Measurements from ENCODE around the gene RPS6KA3. TPM values are rescaled to one million over a fixed set of nuclear protein-coding genes. Genes with fewer than 3 reads are reported as not detected.

Gene RPS6KA3
- total and polyA plus RNA-seq, 2 of the 8 experiments (the other 6 are each of a cell fraction or from before 2014, with no cell fraction given), result 7.1 to 13.0 TPM

GRCh38 chrX:20280938-20281337, 14.2 kb upstream of the RPS6KA3 start:
- 90% methylated on average over 4 of the region's 4 CpGs; no CpG with 5 or more reads in 1 of the 2 experiments for WGBS, 2 experiments (ENCODE audit: extremely low coverage in 1 of 2, insufficient coverage in 1 of 2, insufficient read length in 1 of 2, insufficient replicate concordance in 2 of 2, low coverage in 1 of 2, low lambda C conversion rate in 2 of 2, missing lambda C conversion rate in 1 of 2)
- H4K91ac ChIP-seq (replicated peaks; ENCODE audit: insufficient read length, low read length), result no peak overlapping the region
- no peaks in the 10 kb centered on the region for H4K20me1 ChIP-seq (replicated peaks in 1 of 2; ENCODE audit: control insufficient read depth in 1 of 2, insufficient read depth in 2 of 2, low read length in 2 of 2)
- no peak overlapping the region for H3K14ac ChIP-seq (ENCODE audit: insufficient read length)
- no peaks in the 10 kb centered on the region for H3K9me3 ChIP-seq (ENCODE audit: insufficient read depth in 2 of 2, low read depth in 1 of 2, low read length in 1 of 2)
- H3K79me1 ChIP-seq (ENCODE audit: low read depth, low read length), result no peaks in the 10 kb centered on the region
- no peak overlapping the region for H3K4ac ChIP-seq (replicated peaks; ENCODE audit: insufficient read length, low read depth, low read length)
- no peak overlapping the region for H2BK5ac ChIP-seq (ENCODE audit: low read depth, low read length)
- H3K27me3 ChIP-seq (replicated peaks in 1 of 4; ENCODE audit: control insufficient read depth in 3 of 4, extremely low read depth in 1 of 4, insufficient read depth in 3 of 4, low read length in 3 of 4), result no peaks in the 10 kb centered on the region
- H3K79me2 ChIP-seq (ENCODE audit: control insufficient read depth in 1 of 2, insufficient read depth in 2 of 2, low read length in 2 of 2), result no peaks in the 10 kb centered on the region
- no peak overlapping the region for H4K8ac ChIP-seq (ENCODE audit: extremely low read depth, insufficient read depth, low read length)
- DNase-seq (ENCODE audit: low read depth in 1 of 2, low spot score in 2 of 2) (no peak), FAIRE-seq (no peak)
- POLR2A ChIA-PET (ENCODE audit: partially characterized antibody), result no interaction called here
- no peak overlapping the region for H3K18ac ChIP-seq (ENCODE audit: extremely low read depth, low read length)
- H3K4me1 ChIP-seq (replicated peaks in 1 of 4; ENCODE audit: control insufficient read depth in 3 of 4, insufficient read depth in 4 of 4, low read length in 3 of 4), result no peaks in the 10 kb centered on the region
- no peaks in the 10 kb centered on the region for H3K23me2 ChIP-seq (ENCODE audit: low read depth, low read length)
- no peak overlapping the region for H3K56ac ChIP-seq (replicated peaks; ENCODE audit: insufficient read length, low read depth, low read length)
- H3K36me3 ChIP-seq (ENCODE audit: control insufficient read depth in 2 of 4, insufficient read depth in 4 of 4, low read length in 3 of 4), result no peaks in the 10 kb centered on the region
- no peak overlapping the region for H3K9ac ChIP-seq (replicated peaks in 1 of 4; ENCODE audit: extremely low read depth in 1 of 4, low read depth in 3 of 4, low read length in 3 of 4)
- H2BK20ac ChIP-seq (ENCODE audit: low read length), result no peak overlapping the region
- H2AFZ ChIP-seq (ENCODE audit: low read length), result no peak overlapping the region
- no peak overlapping the region for H2BK120ac ChIP-seq (replicated peaks; ENCODE audit: low read depth, low read length)
- H3K4me2 ChIP-seq (ENCODE audit: insufficient read depth in 1 of 2, low read depth in 2 of 2, low read length in 2 of 2), result no peak overlapping the region
- no peak overlapping the region for H4K5ac ChIP-seq (ENCODE audit: insufficient read length, low read depth, low read length)
- no peak overlapping the region for H3K23ac ChIP-seq (ENCODE audit: insufficient read length)
- no peak overlapping the region for H2AK5ac ChIP-seq (ENCODE audit: low read depth, low read length)
- H3K27ac ChIP-seq (ENCODE audit: low read depth, low read length), result no peak overlapping the region
- no peak overlapping the region for H2BK12ac ChIP-seq (ENCODE audit: low read depth, low read length)
- no peak overlapping the region for H2BK15ac ChIP-seq (ENCODE audit: low read length)
- H3K4me3 ChIP-seq (ENCODE audit: extremely low read depth in 1 of 4, insufficient read depth in 2 of 4, low read depth in 3 of 4, low read length in 4 of 4), result no peak overlapping the region
- CTCF ChIA-PET (ENCODE audit: partially characterized antibody), result no interaction called here
- TF ChIP-seq RFX5 (IDR thresholded peaks at IDR 0.05; ENCODE audit: borderline replicate concordance, low read depth, low read length) (no peak), ZNF274 (IDR thresholded peaks at IDR 0.05; ENCODE audit: borderline replicate concordance, extremely low read depth, low read length) (no peak), CTBP2 (IDR thresholded peaks at IDR 0.05; ENCODE audit: borderline replicate concordance, insufficient read depth, insufficient read length, low read length) (no peak), RXRA (IDR thresholded peaks at IDR 0.05; ENCODE audit: insufficient read depth, low read depth, low read length) (no peak)
